SHP77 treated with DMSO at 0.1 percent for 48 hours (cell line): ENCODE measurements around the gene TRAF3IP3.

Source experiments
- DNase-seq: peaks from one replicate; lab custom pipeline; 2025; lab: John Stamatoyannopoulos, UW

The TRAF3IP3 gene

GRCh38 chr1:209737118-209737505 lies 18.7 kb upstream of the TRAF3IP3 start:
- no peak for DNase-seq

- no peak for DNase-seq
These were observed 17.6 kb upstream of the TRAF3IP3 start for GRCh38 chr1:209738270-209738669.

- no peak for DNase-seq
These were observed 14.7 kb upstream of the TRAF3IP3 start for GRCh38 chr1:209741193-209741592.

- no peak for DNase-seq
These were observed 14.0 kb upstream of the TRAF3IP3 start for GRCh38 chr1:209741889-209742288.

- DNase-seq, result no peak
These were observed 13.3 kb upstream of the TRAF3IP3 start for GRCh38 chr1:209742409-209743144.

GRCh38 chr1:209743145-209743482 lies 12.7 kb upstream of the TRAF3IP3 start:
- no peak for DNase-seq

- DNase-seq, result no peak
These were observed 9.2 kb upstream of the TRAF3IP3 start for GRCh38 chr1:209746451-209747165.

- peak; percentile 82 for DNase-seq
These were observed 8.1 kb upstream of the TRAF3IP3 start for GRCh38 chr1:209747580-209748262.

GRCh38 chr1:209748620-209749019 lies 7.2 kb upstream of the TRAF3IP3 start:
- no peak for DNase-seq

GRCh38 chr1:209749205-209749604 lies 6.6 kb upstream of the TRAF3IP3 start:
- DNase-seq, result no peak

- no peak for DNase-seq
These were observed 6.1 kb upstream of the TRAF3IP3 start for GRCh38 chr1:209749670-209750323.

- no peak for DNase-seq
These were observed 4.1 kb upstream of the TRAF3IP3 start for GRCh38 chr1:209751627-209752231.

- no peak for DNase-seq
These were observed 3.0 kb upstream of the TRAF3IP3 start for GRCh38 chr1:209752890-209753289.

GRCh38 chr1:209755256-209755655 lies 597 bp upstream of the TRAF3IP3 start:
- no peak for DNase-seq

GRCh38 chr1:209756615-209757445 lies 977 bp downstream of the TRAF3IP3 start:
- DNase-seq, result no peak

- DNase-seq, result no peak
These were observed 2.5 kb downstream of the TRAF3IP3 start for GRCh38 chr1:209758400-209758799.

GRCh38 chr1:209759829-209760359 lies 4.0 kb downstream of the TRAF3IP3 start:
- DNase-seq, result no peak

GRCh38 chr1:209761011-209761635 lies 5.3 kb downstream of the TRAF3IP3 start:
- no peak for DNase-seq

- DNase-seq, result no peak
These were observed 10.2 kb downstream of the TRAF3IP3 start for GRCh38 chr1:209766051-209766450.

- no peak for DNase-seq
These were observed 11.2 kb downstream of the TRAF3IP3 start for GRCh38 chr1:209767096-209767495.

GRCh38 chr1:209767706-209768105 lies 11.9 kb downstream of the TRAF3IP3 start:
- DNase-seq, result no peak
